22Rv1 (cell line): ENCODE results near the gene PGLYRP2.

Experiments
- H3K27ac ChIP-seq: fragments of 450-650 bp; 2 replicates; pipeline ENCODE4 v1.5.1; 2017
- ZFX ChIP-seq: fragments of 450-650 bp; IDR thresholded peaks from 2 replicates; pipeline ENCODE4 v1.6.1; 2017; ENCODE audit warnings: antibody characterized with exemption, borderline replicate concordance
- TF ChIP-seq, protein P1 (sequence below): fragments of 450-650 bp; IDR thresholded peaks from 2 replicates; pipeline ENCODE4 v1.5.1; 2017; ENCODE audit warnings: mild to moderate bottlenecking

The PGLYRP2 gene

DNA sequence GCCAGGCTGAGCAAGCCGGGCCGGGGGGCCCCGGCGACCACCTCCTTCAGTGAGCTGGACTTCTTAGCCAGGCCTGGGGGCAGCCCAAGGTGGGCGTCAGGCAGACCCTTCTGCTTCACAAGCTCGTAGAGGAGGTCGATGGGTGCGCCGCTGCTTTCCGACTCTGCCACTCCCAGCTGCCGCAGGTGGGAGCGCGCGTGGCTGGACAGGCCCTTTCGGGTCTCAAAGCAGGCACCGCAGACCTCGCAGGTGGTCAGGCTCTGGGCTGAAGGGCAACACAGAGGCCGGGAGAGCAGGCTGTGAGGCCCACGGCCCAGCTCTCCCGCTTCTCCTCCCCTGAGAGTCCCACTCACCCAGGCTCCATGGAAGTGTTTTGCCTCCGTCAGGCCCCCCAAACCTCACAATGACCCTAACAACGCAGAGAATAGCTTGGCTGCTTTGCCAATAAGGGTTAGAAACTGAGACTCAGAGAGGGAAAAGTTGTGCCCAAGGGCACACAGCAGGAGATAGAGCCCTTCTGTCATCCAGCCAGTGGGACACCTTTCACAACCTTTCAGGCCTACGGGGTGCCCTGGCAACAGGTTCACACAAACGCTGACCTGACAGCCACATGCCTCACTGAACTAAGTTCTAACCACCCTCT lies 49.4 kb downstream of the PGLYRP2 start:
- no peak overlapping the region for H3K27ac ChIP-seq
- TF ChIP-seq, protein P1, sequence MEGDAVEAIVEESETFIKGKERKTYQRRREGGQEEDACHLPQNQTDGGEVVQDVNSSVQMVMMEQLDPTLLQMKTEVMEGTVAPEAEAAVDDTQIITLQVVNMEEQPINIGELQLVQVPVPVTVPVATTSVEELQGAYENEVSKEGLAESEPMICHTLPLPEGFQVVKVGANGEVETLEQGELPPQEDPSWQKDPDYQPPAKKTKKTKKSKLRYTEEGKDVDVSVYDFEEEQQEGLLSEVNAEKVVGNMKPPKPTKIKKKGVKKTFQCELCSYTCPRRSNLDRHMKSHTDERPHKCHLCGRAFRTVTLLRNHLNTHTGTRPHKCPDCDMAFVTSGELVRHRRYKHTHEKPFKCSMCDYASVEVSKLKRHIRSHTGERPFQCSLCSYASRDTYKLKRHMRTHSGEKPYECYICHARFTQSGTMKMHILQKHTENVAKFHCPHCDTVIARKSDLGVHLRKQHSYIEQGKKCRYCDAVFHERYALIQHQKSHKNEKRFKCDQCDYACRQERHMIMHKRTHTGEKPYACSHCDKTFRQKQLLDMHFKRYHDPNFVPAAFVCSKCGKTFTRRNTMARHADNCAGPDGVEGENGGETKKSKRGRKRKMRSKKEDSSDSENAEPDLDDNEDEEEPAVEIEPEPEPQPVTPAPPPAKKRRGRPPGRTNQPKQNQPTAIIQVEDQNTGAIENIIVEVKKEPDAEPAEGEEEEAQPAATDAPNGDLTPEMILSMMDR = no peak
- no peak for TF ChIP-seq ZFX

DNA sequence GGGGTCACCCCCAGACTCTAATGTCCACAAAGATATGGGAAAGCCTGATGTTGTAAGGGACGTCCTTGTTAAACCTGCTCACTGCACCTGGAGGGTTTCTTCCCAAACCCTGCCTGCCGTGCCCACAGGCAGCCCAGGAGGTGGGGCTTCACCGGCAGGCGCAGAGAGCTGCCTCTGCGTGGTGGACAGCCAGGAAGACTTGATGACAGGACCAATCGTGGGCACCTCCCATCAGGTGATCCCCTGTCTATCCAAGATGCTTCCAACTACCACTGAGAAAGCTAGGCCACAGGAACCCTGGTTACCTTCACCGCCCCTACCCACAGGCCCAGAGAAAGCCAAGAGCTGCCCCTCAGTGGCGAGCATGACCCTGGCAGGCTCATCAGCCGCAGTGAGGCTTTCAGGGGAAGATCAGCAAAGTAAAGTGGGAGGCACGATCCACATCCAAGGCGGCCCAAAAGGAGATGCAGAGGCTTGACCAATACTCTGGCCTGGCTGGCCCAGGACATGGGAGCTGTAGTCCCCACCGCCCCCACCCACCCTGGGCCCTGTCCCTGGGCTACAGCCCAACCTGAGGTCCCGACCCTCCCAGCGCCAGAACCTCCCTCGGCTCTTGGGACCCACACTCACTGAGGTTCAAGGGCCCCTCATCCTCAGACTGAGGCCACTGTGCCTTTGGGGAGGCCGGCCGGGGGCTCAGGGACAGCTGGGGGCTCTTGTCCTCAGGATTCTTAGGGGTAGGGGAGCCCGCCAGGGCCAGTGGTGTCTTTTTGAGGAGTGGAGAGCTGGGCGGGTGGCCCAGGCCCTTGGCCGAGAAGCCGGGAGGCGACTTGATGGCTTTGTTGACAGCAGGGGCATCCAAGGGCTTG lies 50.1 kb downstream of the PGLYRP2 start:
- TF ChIP-seq ZFX = no peak
- TF ChIP-seq, protein P1 = no peak
- no peak overlapping the region for H3K27ac ChIP-seq

DNA sequence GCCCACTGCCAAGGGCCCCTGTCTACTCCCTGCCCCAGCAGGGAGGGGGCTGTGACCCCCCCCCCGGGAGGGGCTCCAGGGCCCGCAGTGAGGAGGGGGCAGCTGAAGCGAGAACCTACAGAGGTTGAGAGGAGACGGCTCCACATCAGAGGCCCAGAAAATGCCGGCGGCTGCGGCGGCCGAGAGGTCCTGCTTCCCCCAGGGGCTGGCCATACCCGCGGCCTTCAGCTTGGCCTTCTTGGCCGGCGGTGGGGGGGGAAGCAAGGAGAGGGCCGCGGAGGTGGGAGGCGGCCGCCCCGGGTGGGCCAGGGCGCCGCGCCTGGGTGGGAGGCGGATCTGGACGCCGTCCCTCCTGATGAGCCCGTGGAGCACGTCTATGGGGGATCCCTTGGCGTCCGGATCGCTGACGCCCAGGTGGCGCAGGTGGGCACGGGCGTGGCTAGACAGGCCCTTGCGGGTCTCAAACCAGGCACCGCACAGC lies 51.3 kb downstream of the PGLYRP2 start:
- TF ChIP-seq, protein P1 = no peak
- no peak for TF ChIP-seq ZFX
- no peak overlapping the region for H3K27ac ChIP-seq

DNA sequence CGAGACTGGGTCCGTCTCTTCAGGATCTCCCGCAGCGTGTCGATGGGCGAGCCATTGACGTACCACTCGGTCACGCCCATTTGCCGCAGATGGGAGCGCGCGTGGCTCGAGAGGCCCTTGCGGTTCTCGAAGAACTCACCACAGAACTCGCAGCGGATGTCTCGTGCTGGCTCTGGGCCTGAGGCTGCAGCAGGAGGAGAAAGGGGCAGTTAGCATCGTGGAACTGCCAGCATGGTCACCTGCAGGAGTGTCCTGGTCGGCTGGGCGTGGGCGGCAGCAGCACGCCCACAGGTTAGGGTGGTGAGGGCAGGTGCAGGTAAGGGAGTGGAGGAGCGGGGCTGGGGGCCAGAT lies 52.0 kb downstream of the PGLYRP2 start:
- H3K27ac ChIP-seq = no peak overlapping the region
- TF ChIP-seq, protein P1 = no peak
- no peak for TF ChIP-seq ZFX

DNA sequence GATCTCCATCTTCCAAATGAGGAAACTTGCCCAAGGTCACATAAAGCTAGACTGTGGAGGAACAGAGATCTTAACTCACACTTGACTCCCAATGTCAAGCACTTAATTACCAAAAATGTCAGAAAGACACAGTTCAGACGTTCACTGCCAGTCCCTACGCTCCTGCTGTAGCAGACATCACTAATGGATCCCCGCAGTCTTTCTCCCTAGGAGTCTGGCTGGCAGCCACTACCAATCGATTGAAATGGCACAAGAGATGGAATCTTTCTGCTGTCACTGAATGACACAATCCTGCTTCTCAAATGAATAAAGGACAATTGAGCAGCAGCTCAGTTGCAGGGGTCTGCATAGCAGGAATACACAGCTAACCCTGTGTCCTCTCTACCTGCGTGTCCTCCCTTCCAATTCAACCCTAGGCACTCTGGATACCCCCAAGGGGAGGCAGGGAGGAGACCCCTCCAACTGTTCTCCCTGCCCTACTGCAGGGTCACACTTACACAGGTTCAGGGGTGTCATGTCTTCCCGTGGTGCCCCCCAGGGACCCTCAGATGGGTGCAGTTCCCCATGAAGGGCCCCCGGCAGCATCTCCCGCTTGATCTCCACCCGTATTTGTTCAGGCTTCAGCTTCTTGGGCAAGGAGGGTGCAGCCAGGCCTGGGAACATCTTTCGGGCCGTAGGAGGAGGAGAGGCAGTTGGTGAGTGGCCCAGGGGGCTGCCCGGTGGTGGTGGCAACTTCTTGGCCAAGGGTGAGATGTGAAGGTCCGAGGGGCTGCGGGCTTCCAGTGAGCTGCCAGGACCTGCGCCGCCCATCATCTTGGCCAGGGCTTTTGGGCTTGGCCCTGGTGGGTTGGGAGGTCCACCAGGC lies 52.6 kb downstream of the PGLYRP2 start:
- TF ChIP-seq ZFX = no peak
- TF ChIP-seq, protein P1 = no peak
- no peak overlapping the region for H3K27ac ChIP-seq

DNA sequence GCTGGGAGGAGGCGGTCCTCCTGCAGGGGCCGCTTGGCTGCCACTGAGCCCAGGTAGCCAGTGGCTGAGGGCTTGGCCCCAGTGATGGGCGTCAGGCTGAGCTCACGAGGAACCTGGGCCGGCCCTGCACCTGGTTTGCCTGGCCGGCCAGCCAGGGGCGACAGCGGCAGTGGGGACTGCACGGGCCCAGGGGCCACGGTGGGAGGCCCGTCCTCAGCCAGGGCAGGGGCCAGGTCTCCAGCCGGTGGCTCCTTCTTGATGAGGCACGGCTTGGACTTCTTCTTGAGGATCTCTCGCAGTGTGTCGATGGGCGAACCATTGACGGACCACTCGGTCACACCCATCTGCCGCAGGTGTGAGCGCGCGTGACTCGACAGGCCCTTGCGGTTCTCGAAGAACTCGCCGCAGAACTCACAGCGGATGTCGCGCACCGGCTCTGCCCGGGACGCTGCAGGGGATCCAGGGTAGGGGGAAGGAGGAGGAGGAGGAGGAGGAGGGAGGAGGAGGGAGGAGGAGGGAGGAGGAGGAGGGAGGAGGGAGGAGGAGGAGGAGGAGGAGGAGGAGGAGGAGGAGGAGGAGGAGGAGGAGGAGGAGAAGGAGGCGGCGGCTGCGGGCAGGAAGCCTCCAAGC lies 53.9 kb downstream of the PGLYRP2 start:
- TF ChIP-seq, protein P1 = no peak
- no peak for TF ChIP-seq ZFX
- no peak overlapping the region for H3K27ac ChIP-seq
